HepG2 (cell line): ENCODE results near the gene KRTAP5-11.
"Not testable (repeated sequence)": the region's sequence is repeated elsewhere in the genome, so short reads cannot be mapped to it uniquely, and the experiment has no call there.

Source experiments
- EP300 ChIP-seq, 3 experiments: sonication (generic) in 1 of 3; formaldehyde crosslinking in 1 of 3; IDR thresholded peaks; 2 replicates each; pipeline versions ENCODE4 v1.5.1 to v1.6.1; 2011 to 2020; ENCODE audit warnings: low read depth in 2 of 3, low read length in 2 of 3, borderline replicate concordance in 1 of 3, improper control_type of control experiment in 1 of 3, mild to moderate bottlenecking in 1 of 3, missing genetic modification reagents in 1 of 3, moderate library complexity in 1 of 3
- GLI4 ChIP-seq: sonication (generic); formaldehyde crosslinking; IDR thresholded peaks from 2 replicates; pipeline ENCODE4 v1.5.1; 2020; ENCODE audit warnings: missing genetic modification reagents, mild to moderate bottlenecking, moderate library complexity, borderline replicate concordance
- HDAC6 ChIP-seq: fragments of 200-600 bp; sonication (generic); IDR thresholded peaks from 2 replicates; pipeline ENCODE4 v1.7.0; 2017; ENCODE audit warnings: mild to moderate bottlenecking, antibody characterized with exemption, low read length, low read depth
- HOXA9 ChIP-seq: sonication (generic); formaldehyde crosslinking; IDR thresholded peaks from 2 replicates; pipeline ENCODE4 v1.8.1; 2022; ENCODE audit warnings: missing genetic modification reagents, mild to moderate bottlenecking, moderate library complexity, borderline replicate concordance
- MED13 ChIP-seq: sonication (generic); formaldehyde crosslinking; IDR thresholded peaks from 2 replicates; pipeline ENCODE4 v1.5.0; 2020; ENCODE audit warnings: missing genetic modification reagents
- SP1 ChIP-seq, 2 experiments: fragments of 450-650 bp in 1 of 2; sonication (generic) in 1 of 2; formaldehyde crosslinking in 1 of 2; IDR thresholded peaks; 2 replicates each; pipeline versions ENCODE4 v1.4.0 to v1.6.1; 2016 to 2020; ENCODE audit warnings: missing genetic modification reagents in 1 of 2
- SP4 ChIP-seq: sonication (generic); formaldehyde crosslinking; IDR thresholded peaks from 2 replicates; pipeline ENCODE4 v1.8.1; 2023; ENCODE audit warnings: mild to moderate bottlenecking, missing genetic modification reagents
- SUZ12 ChIP-seq: fragments of 150-350 bp; IDR thresholded peaks from 2 replicates; pipeline ENCODE4 v1.6.1; 2014; ENCODE audit warnings: low read depth, low read length
- TF ChIP-seq, protein P1 (sequence below): sonication (generic); formaldehyde crosslinking; IDR thresholded peaks from 2 replicates; pipeline ENCODE4 v1.5.0; 2020; ENCODE audit warnings: mild to moderate bottlenecking, missing genetic modification reagents, moderate library complexity
- TF ChIP-seq, protein P2 (sequence below): sonication (generic); formaldehyde crosslinking; IDR thresholded peaks from 2 replicates; pipeline ENCODE4 v1.4.0; 2020; ENCODE audit warnings: missing genetic modification reagents, borderline replicate concordance

DNA sequence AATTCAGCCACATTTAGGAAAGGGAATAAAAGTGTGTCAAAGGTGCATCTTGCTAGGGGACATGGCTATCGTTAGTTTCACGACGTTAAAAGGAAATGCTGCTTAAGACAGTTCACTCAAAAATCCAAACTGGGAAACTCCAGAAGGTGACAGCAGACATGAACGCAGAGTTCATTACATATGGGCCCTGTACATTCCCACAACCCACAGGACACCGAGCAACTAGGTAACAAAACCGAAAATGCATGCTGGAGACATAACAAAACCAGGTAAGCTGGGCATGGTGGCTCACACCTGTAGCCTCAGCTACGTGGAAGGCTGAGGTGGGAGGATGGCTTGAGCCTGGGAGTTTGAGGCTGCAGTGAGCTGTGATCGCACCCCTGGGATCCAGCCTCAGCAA lies 15.0 kb downstream of the KRTAP5-11 start:
- not testable (repeated sequence) for TF ChIP-seq SP4; SUZ12; SP1 (IDR thresholded peaks at IDR 0.05); SP1 (CRISPR knock-in tag; IDR thresholded peaks at IDR 0.05); HOXA9 (CRISPR knock-in tag); MED13; GLI4 (CRISPR knock-in tag); EP300 (IDR thresholded peaks at IDR 0.05; ENCODE audit: low read depth in 2 of 2, low read length in 2 of 2); EP300 (CRISPR knock-in tag; IDR thresholded peaks at IDR 0.05; ENCODE audit: borderline replicate concordance); HDAC6
- TF ChIP-seq, protein P1, sequence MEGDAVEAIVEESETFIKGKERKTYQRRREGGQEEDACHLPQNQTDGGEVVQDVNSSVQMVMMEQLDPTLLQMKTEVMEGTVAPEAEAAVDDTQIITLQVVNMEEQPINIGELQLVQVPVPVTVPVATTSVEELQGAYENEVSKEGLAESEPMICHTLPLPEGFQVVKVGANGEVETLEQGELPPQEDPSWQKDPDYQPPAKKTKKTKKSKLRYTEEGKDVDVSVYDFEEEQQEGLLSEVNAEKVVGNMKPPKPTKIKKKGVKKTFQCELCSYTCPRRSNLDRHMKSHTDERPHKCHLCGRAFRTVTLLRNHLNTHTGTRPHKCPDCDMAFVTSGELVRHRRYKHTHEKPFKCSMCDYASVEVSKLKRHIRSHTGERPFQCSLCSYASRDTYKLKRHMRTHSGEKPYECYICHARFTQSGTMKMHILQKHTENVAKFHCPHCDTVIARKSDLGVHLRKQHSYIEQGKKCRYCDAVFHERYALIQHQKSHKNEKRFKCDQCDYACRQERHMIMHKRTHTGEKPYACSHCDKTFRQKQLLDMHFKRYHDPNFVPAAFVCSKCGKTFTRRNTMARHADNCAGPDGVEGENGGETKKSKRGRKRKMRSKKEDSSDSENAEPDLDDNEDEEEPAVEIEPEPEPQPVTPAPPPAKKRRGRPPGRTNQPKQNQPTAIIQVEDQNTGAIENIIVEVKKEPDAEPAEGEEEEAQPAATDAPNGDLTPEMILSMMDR = not testable (repeated sequence)
- TF ChIP-seq, protein P2, sequence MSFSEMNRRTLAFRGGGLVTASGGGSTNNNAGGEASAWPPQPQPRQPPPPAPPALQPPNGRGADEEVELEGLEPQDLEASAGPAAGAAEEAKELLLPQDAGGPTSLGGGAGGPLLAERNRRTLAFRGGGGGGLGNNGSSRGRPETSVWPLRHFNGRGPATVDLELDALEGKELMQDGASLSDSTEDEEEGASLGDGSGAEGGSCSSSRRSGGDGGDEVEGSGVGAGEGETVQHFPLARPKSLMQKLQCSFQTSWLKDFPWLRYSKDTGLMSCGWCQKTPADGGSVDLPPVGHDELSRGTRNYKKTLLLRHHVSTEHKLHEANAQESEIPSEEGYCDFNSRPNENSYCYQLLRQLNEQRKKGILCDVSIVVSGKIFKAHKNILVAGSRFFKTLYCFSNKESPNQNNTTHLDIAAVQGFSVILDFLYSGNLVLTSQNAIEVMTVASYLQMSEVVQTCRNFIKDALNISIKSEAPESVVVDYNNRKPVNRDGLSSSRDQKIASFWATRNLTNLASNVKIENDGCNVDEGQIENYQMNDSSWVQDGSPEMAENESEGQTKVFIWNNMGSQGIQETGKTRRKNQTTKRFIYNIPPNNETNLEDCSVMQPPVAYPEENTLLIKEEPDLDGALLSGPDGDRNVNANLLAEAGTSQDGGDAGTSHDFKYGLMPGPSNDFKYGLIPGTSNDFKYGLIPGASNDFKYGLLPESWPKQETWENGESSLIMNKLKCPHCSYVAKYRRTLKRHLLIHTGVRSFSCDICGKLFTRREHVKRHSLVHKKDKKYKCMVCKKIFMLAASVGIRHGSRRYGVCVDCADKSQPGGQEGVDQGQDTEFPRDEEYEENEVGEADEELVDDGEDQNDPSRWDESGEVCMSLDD (CRISPR knock-in tag) = not testable (repeated sequence)
